NT2/D1 (cell line): ENCODE data around the gene CCDC7.
"Not testable (repeated sequence)": the region's sequence is repeated elsewhere in the genome, so short reads cannot be mapped to it uniquely, and the experiment has no call there.

ENCODE experiments used
- SUZ12 ChIP-seq: IDR thresholded peaks from 2 replicates; pipeline ENCODE4 v1.6.1; 2011; ENCODE audit not compliant: insufficient read length, insufficient read depth; ENCODE audit errors: extremely low read depth
- YY1 ChIP-seq: IDR thresholded peaks from 2 replicates; pipeline ENCODE4 v1.6.1; 2011; ENCODE audit not compliant: insufficient read length, insufficient read depth
- ZNF274 ChIP-seq: IDR thresholded peaks from 2 replicates; pipeline ENCODE4 v1.6.1; 2011; ENCODE audit warnings: mild to moderate bottlenecking, low read depth, low read length

DNA sequence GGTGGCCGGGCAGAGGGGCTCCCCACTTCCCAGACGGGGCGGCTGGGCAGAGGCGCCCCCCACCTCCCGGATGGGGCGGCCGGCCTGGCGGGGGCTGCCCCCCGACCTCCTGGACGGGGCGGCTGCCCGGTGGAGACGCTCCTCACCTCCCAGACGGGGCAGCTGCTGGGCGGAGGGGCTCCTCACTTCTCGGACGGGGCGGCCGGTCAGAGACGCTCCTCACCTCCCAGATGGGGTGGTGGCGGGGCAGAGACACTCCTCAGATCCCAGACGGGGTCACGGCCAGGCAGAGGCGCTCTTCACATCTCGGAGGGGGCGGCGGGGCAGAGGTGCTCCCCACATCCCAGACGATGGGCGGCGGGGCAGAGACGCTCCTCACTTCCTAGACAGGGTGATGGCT lies 54.2 kb downstream of the CCDC7 start:
- TF ChIP-seq SUZ12, YY1, ZNF274: not testable (repeated sequence)
